ENCODE results near the gene ONECUT3. TPM values are rescaled to one million over a fixed set of nuclear protein-coding genes. Genes with fewer than 3 reads are reported as not detected.
A peak's percentile ranks its signal among the peaks of the same experiment; 100 is the strongest.

ONECUT3 gene
- total and polyA plus RNA-seq, 9 of the 15 experiments (the other 6 are each of a cell fraction or from before 2014, with no cell fraction given): not detected

- Histone ChIP-seq H3K79me2 (ENCODE audit: control insufficient read depth, insufficient read depth, low read length) (no peaks in the 10 kb centered on the region), H3K9me3 (replicated peaks; ENCODE audit: control insufficient read depth, insufficient read depth, low read depth, low read length) (no peaks in the 10 kb centered on the region), H3K4me3 (no peak overlapping the region), H2AFZ (ENCODE audit: low read depth, low read length) (no peak overlapping the region), H3K4me1 (replicated peaks in 1 of 2; ENCODE audit: control insufficient read depth in 2 of 2, insufficient read depth in 2 of 2, low read length in 2 of 2) (peaks cover 15 to 78% of the 10 kb centered on the region in 2 experiments; a peak in 4 of 5 replicates), H3K27me3 (ENCODE audit: control insufficient read depth in 2 of 2, insufficient read depth in 2 of 2, low read length in 2 of 2) (peaks cover 15 to 21% of the 10 kb centered on the region in 2 experiments; a peak in 4 of 5 replicates), H3K9ac (ENCODE audit: insufficient read depth in 1 of 2, low read depth in 2 of 2, low read length in 2 of 2) (no peak overlapping the region), H3K9me1 (ENCODE audit: control insufficient read depth, insufficient read depth, low read length) (no peaks in the 10 kb centered on the region), H4K20me1 (replicated peaks; ENCODE audit: control insufficient read depth, insufficient read depth, low read length) (no peaks in the 10 kb centered on the region; the same call in 1 of the 2 replicates), H3K27ac (ENCODE audit: extremely low read depth, low read depth, low read length) (no peak overlapping the region), H3K36me3 (ENCODE audit: control insufficient read depth, insufficient read depth, low read length) (no peaks in the 10 kb centered on the region), H3K4me2 (ENCODE audit: insufficient read depth, low read length) (no peak overlapping the region)
- DNase-seq (ENCODE audit: extremely low read depth in 1 of 4, low spot score in 3 of 4): no peak
- BruUV-seq (replicated peaks): no TSS peak
- in situ Hi-C loops (cut with MboI) (no loop called here), intact Hi-C loops (cut with micrococcal nuclease) (no loop called here)
- ChIA-PET POLR2A (interaction anchor here (0.6 to 0.7 kb wide), 2 partner anchors 710 to 1262 kb away, joined by 3 to 5 read pairs; no protein-coding TSS in a partner anchor), CTCF (ENCODE audit: low intra/inter-chr PET ratio) (interaction anchor here (0.5 kb wide), 1 partner anchor 16 kb away, joined by 4 read pairs; no protein-coding TSS in a partner anchor)
- TF ChIP-seq MYBL2 (IDR thresholded peaks at IDR 0.05; ENCODE audit: low read depth) (no peak), MYBL2 (CRISPR knock-in tag; IDR thresholded peaks at IDR 0.05; ENCODE audit: borderline replicate concordance) (no peak), ZNF239 (CRISPR knock-in tag; IDR thresholded peaks at IDR 0.05) (no peak), CEBPZ (IDR thresholded peaks at IDR 0.05; ENCODE audit: borderline replicate concordance, low read depth, low read length) (no peak), ZNF740 (CRISPR knock-in tag; IDR thresholded peaks at IDR 0.05) (peak; percentile 87), ZNF740 (tag; IDR thresholded peaks at IDR 0.05) (no peak), PRDM10 (IDR thresholded peaks at IDR 0.05; ENCODE audit: partially characterized antibody) (peak; percentile 95), DEAF1 (CRISPR knock-in tag; IDR thresholded peaks at IDR 0.05) (no peak)
- no peak for FAIRE-seq
- 9% methylated on average over 16 of the region's 16 CpGs for WGBS (ENCODE audit: insufficient coverage, low coverage, missing lambda C conversion rate)
- ATAC-seq: no peak
These were observed 1.8 kb upstream of the ONECUT3 start for GRCh38 chr19:1751367-1752008.
